Measurements from ENCODE around the gene LRRC70. TPM values are rescaled to one million over a fixed set of nuclear protein-coding genes. Genes with fewer than 3 reads are reported as not detected.

The LRRC70 gene
- total and polyA plus RNA-seq, 3 donors from 2014 or later, result 4.9 to 9.9 (median 9.0) TPM

GRCh38 chr5:62575489-62575888, 3.1 kb upstream of the LRRC70 start:
- H3K27me3 ChIP-seq, result no peaks in the 10 kb centered on the region
- no peak overlapping the region for H3K4me3 ChIP-seq
- H3K36me3 ChIP-seq (ENCODE audit: low read depth, missing control alignments), result no peaks in the 10 kb centered on the region
- H3K9me3 ChIP-seq, result no peaks in the 10 kb centered on the region
- TF ChIP-seq POLR2A (IDR thresholded peaks at IDR 0.05), result no peak
- no peak for TF ChIP-seq CTCF (IDR thresholded peaks at IDR 0.05)
- intact Hi-C loops (cut with DNase I; ENCODE audit: low total_unique reads), result no loop called here
- 70 to 71% methylated on average over 1 of the region's 1 CpG for WGBS, 2 donors
- no peaks in the 10 kb centered on the region for H3K4me1 ChIP-seq
- no peak overlapping the region for H3K27ac ChIP-seq
- DNase-seq, result no peak

DNA sequence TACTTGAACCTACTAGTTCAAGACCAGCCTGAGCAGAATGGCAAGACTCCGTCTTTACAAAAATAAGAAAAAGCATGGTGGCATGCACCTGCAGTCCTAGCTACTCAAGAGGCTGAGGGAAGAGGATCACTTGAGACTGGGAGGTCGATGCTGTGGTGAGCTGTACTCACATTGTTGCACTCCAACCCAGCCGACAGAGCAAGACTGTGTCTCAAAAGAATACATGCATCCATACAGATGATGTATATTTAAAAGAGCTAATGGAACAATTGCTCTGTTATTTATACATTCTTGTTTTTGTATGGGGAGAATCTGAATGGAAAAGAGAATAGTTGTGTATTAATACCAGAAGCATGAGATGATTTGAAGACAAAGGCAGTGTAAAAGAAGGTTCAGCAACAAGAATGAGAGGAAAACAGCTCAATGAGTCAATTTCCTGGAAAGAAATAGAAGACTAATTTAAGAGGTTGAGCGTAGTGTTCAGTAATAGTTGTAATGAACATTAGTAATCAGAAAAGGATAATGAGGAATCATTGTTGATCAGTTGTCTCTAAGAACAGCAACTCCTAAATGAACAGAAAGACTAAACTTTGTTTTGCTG, 1.9 kb upstream of the LRRC70 start:
- no peaks in the 10 kb centered on the region for H3K4me1 ChIP-seq
- H3K9me3 ChIP-seq, result no peaks in the 10 kb centered on the region
- no peak for DNase-seq
- H3K27me3 ChIP-seq, result no peaks in the 10 kb centered on the region
- H3K27ac ChIP-seq, result no peak overlapping the region
- no peaks in the 10 kb centered on the region for H3K36me3 ChIP-seq (ENCODE audit: low read depth, missing control alignments)
- intact Hi-C loops (cut with DNase I; ENCODE audit: low total_unique reads), result no loop called here
- H3K4me3 ChIP-seq, result no peak overlapping the region
- no peak for TF ChIP-seq POLR2A (IDR thresholded peaks at IDR 0.05)
- TF ChIP-seq CTCF (IDR thresholded peaks at IDR 0.05), result no peak
- 89 to 94% methylated on average over 4 of the region's 4 CpGs for WGBS, 2 donors

DNA sequence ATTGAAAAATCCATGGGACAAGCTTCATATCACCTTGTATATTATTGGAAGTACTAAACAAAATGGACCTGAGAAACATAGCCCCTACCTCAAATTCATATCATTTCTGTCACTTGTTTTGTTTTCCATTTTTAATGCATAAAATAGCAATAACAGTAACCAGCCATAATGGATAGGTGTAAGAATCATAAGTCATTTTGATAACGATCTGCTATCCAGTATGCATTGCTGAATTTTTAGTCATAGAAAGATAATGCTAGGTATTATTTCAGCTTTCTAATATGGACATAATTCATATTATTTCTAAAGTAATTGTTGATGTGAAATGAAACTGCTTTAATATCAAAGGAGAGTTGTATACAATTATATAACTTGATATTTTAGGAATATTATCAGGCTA, 1.1 kb upstream of the LRRC70 start:
- no peak for TF ChIP-seq POLR2A (IDR thresholded peaks at IDR 0.05)
- no peak for TF ChIP-seq CTCF (IDR thresholded peaks at IDR 0.05)
- intact Hi-C loops (cut with DNase I; ENCODE audit: low total_unique reads), result no loop called here
- WGBS, 2 donors, result 91% methylated on average over 1 of the region's 1 CpG

DNA sequence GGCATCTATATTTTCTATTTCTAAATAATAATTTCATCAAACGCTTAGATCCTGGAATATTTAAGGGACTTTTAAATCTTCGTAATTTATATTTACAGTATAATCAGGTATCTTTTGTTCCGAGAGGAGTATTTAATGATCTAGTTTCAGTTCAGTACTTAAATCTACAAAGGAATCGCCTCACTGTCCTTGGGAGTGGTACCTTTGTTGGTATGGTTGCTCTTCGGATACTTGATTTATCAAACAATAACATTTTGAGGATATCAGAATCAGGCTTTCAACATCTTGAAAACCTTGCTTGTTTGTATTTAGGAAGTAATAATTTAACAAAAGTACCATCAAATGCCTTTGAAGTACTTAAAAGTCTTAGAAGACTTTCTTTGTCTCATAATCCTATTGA, 1.1 kb downstream of the LRRC70 start:
- Histone ChIP-seq H3K4me3 (no peak overlapping the region), H3K9me3 (no peaks in the 10 kb centered on the region), H3K27ac (no peak overlapping the region), H3K36me3 (ENCODE audit: low read depth, missing control alignments) (no peaks in the 10 kb centered on the region), H3K27me3 (no peaks in the 10 kb centered on the region), H3K4me1 (no peaks in the 10 kb centered on the region)
- 89 to 90% methylated on average over 5 of the region's 5 CpGs for WGBS, 2 donors
- DNase-seq, result no peak
- intact Hi-C loops (cut with DNase I; ENCODE audit: low total_unique reads), result no loop called here
- no peak for TF ChIP-seq CTCF (IDR thresholded peaks at IDR 0.05)
- no peak for TF ChIP-seq POLR2A (IDR thresholded peaks at IDR 0.05)

More for the DNA sequence above, 1.1 kb upstream of the LRRC70 start:
- no peaks in the 10 kb centered on the region for H3K27me3 ChIP-seq
- no peak overlapping the region for H3K4me3 ChIP-seq
- H3K4me1 ChIP-seq, result no peaks in the 10 kb centered on the region
- H3K27ac ChIP-seq, result no peak overlapping the region
- no peaks in the 10 kb centered on the region for H3K36me3 ChIP-seq (ENCODE audit: low read depth, missing control alignments)
- no peak for DNase-seq
- H3K9me3 ChIP-seq, result no peaks in the 10 kb centered on the region

Data from testis (tissue), 3 donors.